Osteoblast (primary cell): ENCODE data around the gene RAB44. TPM values are rescaled to one million over a fixed set of nuclear protein-coding genes. Genes with fewer than 3 reads are reported as not detected.

ENCODE experiments used
- DNase-seq: peaks from one replicate; pipeline ENCODE4 v3.0.0; 2011; ENCODE audit warnings: low spot score, mixed read lengths; ENCODE audit not compliant: insufficient read length; ENCODE audit errors: missing footprints
- H2AFZ ChIP-seq: 2 replicates; pipeline ENCODE4 v1.6.0; 2011; ENCODE audit warnings: mild to moderate bottlenecking, low read length
- H3K27ac ChIP-seq: 2 replicates; pipeline ENCODE4 v1.5.1; 2011; ENCODE audit warnings: mild to moderate bottlenecking, low read depth, low read length, moderate library complexity
- H3K27me3 ChIP-seq: 2 replicates; pipeline ENCODE4 v1.6.0; 2012; ENCODE audit warnings: mild to moderate bottlenecking, control low read depth, inconsistent platforms, low read length, moderate library complexity; ENCODE audit not compliant: insufficient read depth
- H3K36me3 ChIP-seq: 2 replicates; pipeline ENCODE4 v1.5.1; 2011; ENCODE audit warnings: mild to moderate bottlenecking, low read length, control low read depth, moderate library complexity; ENCODE audit not compliant: insufficient read depth
- H3K4me1 ChIP-seq: 2 replicates; pipeline ENCODE4 v1.5.1; 2011; ENCODE audit warnings: mild to moderate bottlenecking, low read length, control low read depth, moderate library complexity; ENCODE audit not compliant: insufficient read depth
- H3K4me2 ChIP-seq: 2 replicates; pipeline ENCODE4 v1.6.0; 2011; ENCODE audit warnings: mild to moderate bottlenecking, low read length; ENCODE audit not compliant: insufficient read depth
- H3K4me3 ChIP-seq: fragments of 200-600 bp; sonication (generic); 3 replicates; pipeline ENCODE4 v1.5.1; 2012; ENCODE audit warnings: mild to moderate bottlenecking, low read length, inconsistent platforms; ENCODE audit not compliant: insufficient read depth
- H3K79me2 ChIP-seq: 2 replicates; pipeline ENCODE4 v1.6.0; 2012; ENCODE audit warnings: mild to moderate bottlenecking, low read length, control low read depth, inconsistent platforms; ENCODE audit not compliant: insufficient read depth
- H3K9me3 ChIP-seq: 2 replicates; pipeline ENCODE4 v1.5.1; 2011; ENCODE audit warnings: low read depth, low read length, control low read depth
- H4K20me1 ChIP-seq: 2 replicates; pipeline ENCODE4 v1.6.0; 2012; ENCODE audit warnings: mild to moderate bottlenecking, low read length, control low read depth; ENCODE audit not compliant: insufficient read depth
- total RNA-seq: library from RNA; depleted of rRNA; stranded (reverse); fragments of >200 nt; gene quantifications from 2 replicates; pipeline ENCODE4 v1.2.3, GENCODE V29; 2012
- TF ChIP-seq, protein P1 (sequence below): IDR thresholded peaks from 2 replicates; pipeline ENCODE4 v1.5.1; 2011; ENCODE audit warnings: mild to moderate bottlenecking, low read depth, low read length, moderate library complexity; ENCODE audit errors: extremely low read depth

RAB44 gene
- total RNA-seq, 1 donor, result 0.36 TPM

DNA sequence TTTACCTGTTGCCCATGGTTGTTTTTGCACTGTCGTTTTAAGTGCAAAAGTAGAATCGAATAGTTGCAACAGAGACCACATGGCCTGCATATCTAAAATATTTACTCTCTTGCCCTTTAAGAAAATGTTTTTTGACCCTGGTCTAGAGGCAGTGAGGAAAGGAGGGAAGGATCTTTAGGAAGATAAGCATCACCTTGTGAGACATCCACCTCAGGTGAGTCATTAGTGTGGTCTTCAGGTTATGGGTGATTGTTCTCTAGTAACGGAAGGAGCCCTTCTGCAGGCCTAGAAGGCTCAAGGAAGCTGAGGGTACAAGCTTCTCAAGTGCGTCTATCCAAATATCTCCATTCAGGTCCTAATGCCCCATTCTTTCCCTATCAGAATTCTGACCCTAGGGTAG, 6.6 kb upstream of the RAB44 start:
- no peak overlapping the region for H3K27ac ChIP-seq
- no peaks in the 10 kb centered on the region for H3K27me3 ChIP-seq
- peaks cover 20% of the 10 kb centered on the region for H3K36me3 ChIP-seq
- H4K20me1 ChIP-seq, result peaks cover 14% of the 10 kb centered on the region
- H3K9me3 ChIP-seq, result no peaks in the 10 kb centered on the region
- no peaks in the 10 kb centered on the region for H3K4me1 ChIP-seq
- no peaks in the 10 kb centered on the region for H3K79me2 ChIP-seq
- no peak overlapping the region for H3K4me3 ChIP-seq
- no peak overlapping the region for H2AFZ ChIP-seq
- DNase-seq, result no peak
- TF ChIP-seq, protein P1, sequence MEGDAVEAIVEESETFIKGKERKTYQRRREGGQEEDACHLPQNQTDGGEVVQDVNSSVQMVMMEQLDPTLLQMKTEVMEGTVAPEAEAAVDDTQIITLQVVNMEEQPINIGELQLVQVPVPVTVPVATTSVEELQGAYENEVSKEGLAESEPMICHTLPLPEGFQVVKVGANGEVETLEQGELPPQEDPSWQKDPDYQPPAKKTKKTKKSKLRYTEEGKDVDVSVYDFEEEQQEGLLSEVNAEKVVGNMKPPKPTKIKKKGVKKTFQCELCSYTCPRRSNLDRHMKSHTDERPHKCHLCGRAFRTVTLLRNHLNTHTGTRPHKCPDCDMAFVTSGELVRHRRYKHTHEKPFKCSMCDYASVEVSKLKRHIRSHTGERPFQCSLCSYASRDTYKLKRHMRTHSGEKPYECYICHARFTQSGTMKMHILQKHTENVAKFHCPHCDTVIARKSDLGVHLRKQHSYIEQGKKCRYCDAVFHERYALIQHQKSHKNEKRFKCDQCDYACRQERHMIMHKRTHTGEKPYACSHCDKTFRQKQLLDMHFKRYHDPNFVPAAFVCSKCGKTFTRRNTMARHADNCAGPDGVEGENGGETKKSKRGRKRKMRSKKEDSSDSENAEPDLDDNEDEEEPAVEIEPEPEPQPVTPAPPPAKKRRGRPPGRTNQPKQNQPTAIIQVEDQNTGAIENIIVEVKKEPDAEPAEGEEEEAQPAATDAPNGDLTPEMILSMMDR, result no peak
- H3K4me2 ChIP-seq, result no peak overlapping the region

DNA sequence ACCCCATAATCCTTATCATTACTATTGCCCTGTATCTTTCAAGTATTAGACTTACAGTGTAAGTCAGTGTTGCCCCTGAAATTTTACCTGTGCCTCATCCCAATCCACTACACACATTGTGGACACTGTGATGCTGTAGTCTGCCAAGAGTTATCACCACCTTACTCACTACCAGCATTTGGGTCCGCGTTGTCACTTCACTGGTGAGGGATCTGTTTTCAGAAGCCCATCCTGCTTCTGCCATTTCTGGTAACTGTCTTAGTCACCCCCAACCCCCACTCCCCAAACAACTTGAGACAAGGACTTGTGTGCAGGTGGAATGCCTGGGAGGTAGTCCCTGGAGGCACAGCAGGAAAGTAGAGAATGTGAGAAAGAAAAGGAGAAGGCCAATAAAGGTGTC, 6.0 kb upstream of the RAB44 start:
- DNase-seq, result no peak
- no peaks in the 10 kb centered on the region for H3K27me3 ChIP-seq
- peaks cover 8% of the 10 kb centered on the region for H4K20me1 ChIP-seq
- no peak overlapping the region for H3K4me2 ChIP-seq
- no peak overlapping the region for H3K27ac ChIP-seq
- H3K4me3 ChIP-seq, result no peak overlapping the region
- H3K36me3 ChIP-seq, result peaks cover 14% of the 10 kb centered on the region
- TF ChIP-seq, protein P1, result no peak
- H3K4me1 ChIP-seq, result no peaks in the 10 kb centered on the region
- H2AFZ ChIP-seq, result no peak overlapping the region
- H3K9me3 ChIP-seq, result no peaks in the 10 kb centered on the region
- no peaks in the 10 kb centered on the region for H3K79me2 ChIP-seq

DNA sequence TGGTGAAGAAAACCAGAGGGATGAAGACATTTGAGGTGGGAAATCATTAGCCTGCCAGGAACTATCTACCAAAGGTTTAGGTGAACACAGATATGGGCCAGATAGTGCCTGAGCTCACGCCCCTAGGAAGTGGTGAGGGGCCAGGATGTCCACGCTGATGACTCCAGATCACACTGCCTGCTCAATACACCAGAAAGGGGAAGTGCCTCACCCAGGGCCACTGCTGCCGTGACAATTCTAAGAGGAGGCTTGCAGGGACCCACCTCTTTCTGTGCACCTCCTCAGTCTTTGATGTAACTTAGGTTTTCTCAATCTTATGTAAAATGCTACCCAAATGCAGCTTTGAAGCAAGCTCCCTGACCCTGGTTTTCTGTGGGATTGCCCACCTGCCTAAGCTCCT, 5.4 kb upstream of the RAB44 start:
- no peak for DNase-seq
- no peak overlapping the region for H2AFZ ChIP-seq
- no peaks in the 10 kb centered on the region for H3K27me3 ChIP-seq
- peaks cover 3% of the 10 kb centered on the region for H4K20me1 ChIP-seq
- H3K36me3 ChIP-seq, result peaks cover 8% of the 10 kb centered on the region
- H3K27ac ChIP-seq, result no peak overlapping the region
- H3K4me3 ChIP-seq, result no peak overlapping the region
- H3K9me3 ChIP-seq, result no peaks in the 10 kb centered on the region
- TF ChIP-seq, protein P1, result no peak
- no peak overlapping the region for H3K4me2 ChIP-seq
- H3K79me2 ChIP-seq, result no peaks in the 10 kb centered on the region
- H3K4me1 ChIP-seq, result no peaks in the 10 kb centered on the region

DNA sequence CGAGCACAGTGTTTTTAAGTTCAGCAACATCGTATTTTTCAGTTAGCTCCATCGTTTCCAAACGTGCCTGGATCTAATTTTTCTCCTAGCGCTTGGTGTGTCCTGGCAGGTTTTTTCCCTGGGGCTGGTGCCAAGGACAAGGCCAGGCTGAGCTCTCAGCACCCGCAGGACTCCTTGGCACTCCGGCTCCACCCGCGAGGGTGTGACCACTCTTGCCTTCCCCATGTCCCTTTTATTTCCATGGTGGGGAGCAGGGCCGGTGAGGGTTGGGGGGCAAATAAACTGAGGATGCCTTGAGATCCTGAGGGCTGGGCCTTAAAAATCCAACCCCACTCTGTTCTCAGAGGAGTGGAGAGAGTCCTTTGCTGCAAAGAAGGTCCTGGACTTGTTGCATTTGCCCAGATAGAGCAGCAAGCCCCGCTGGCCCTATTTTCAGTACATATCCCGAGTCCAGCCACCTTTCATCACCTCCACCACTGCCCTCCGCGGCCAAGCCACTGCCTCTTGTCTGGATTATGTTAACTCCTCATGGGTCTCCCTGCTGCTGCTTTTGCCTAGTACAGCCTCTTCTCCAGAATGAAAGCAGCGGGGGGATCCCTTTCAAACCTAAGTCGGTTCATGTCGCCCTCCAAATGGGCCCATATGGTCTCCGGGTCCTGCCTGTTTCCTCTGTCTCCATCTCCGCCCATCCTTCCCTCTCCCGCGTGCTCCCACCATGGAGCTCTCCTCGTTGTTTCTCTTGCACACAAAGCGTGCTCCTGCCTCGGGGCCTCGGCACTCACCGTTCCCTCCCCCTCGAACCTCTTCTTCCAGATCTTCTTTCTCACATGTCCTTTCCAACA, 4.5 kb upstream of the RAB44 start:
- Histone ChIP-seq H3K4me1 (no peaks in the 10 kb centered on the region), H3K36me3 (no peaks in the 10 kb centered on the region), H3K4me3 (no peak overlapping the region), H4K20me1 (peaks cover 1% of the 10 kb centered on the region), H3K27ac (no peak overlapping the region), H3K27me3 (no peaks in the 10 kb centered on the region), H3K79me2 (no peaks in the 10 kb centered on the region), H3K4me2 (no peak overlapping the region), H3K9me3 (no peaks in the 10 kb centered on the region), H2AFZ (no peak overlapping the region)
- TF ChIP-seq, protein P1, result no peak
- peak; percentile 48 for DNase-seq
